Measurements from ENCODE around the gene VPS45. TPM values are rescaled to one million over a fixed set of nuclear protein-coding genes. Genes with fewer than 3 reads are reported as not detected.

The VPS45 gene
- total RNA-seq, 1 donor from 2014 or later: 11.3 TPM

DNA sequence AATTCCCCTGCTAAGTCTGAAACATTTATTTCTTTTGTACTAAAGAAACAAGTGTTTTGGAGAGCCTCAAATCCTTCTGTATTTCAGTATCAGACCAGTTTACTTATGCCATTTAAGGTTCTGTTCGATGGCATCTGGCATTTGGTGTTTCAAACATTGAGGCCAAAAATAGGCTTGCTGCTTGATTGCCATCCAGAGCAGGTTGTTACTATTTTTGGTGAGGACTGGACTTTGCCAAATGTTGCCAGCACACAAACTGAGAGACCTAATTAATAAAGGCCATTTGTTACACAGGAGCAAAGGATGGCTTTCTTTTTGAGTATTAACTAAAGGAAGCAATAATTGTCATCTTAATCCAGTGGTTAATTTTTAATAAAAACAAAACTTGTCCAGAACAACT, 26.2 kb downstream of the VPS45 start:
- Histone ChIP-seq H3K9me3 (no peaks in the 10 kb centered on the region), H3K36me3 (peaks cover 6 to 12% of the 10 kb centered on the region in 2 donors), H3K27me3 (no peaks in the 10 kb centered on the region), H3K4me1 (peaks cover 0 to 10% of the 10 kb centered on the region in 2 donors), H3K4me3 (no peak overlapping the region), H3K27ac (peak overlapping the region; percentile 75)
- DNase-seq (ENCODE audit: low spot score in 2 of 2): no peak
- TF ChIP-seq, protein P1, sequence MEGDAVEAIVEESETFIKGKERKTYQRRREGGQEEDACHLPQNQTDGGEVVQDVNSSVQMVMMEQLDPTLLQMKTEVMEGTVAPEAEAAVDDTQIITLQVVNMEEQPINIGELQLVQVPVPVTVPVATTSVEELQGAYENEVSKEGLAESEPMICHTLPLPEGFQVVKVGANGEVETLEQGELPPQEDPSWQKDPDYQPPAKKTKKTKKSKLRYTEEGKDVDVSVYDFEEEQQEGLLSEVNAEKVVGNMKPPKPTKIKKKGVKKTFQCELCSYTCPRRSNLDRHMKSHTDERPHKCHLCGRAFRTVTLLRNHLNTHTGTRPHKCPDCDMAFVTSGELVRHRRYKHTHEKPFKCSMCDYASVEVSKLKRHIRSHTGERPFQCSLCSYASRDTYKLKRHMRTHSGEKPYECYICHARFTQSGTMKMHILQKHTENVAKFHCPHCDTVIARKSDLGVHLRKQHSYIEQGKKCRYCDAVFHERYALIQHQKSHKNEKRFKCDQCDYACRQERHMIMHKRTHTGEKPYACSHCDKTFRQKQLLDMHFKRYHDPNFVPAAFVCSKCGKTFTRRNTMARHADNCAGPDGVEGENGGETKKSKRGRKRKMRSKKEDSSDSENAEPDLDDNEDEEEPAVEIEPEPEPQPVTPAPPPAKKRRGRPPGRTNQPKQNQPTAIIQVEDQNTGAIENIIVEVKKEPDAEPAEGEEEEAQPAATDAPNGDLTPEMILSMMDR (IDR thresholded peaks at IDR 0.05): no peak
- intact Hi-C loops (cut with DNase I): loop anchor here (5.0 kb wide), 2 partner anchors 38 to 53 kb away; partner anchors contain the start of gene PLEKHO1

DNA sequence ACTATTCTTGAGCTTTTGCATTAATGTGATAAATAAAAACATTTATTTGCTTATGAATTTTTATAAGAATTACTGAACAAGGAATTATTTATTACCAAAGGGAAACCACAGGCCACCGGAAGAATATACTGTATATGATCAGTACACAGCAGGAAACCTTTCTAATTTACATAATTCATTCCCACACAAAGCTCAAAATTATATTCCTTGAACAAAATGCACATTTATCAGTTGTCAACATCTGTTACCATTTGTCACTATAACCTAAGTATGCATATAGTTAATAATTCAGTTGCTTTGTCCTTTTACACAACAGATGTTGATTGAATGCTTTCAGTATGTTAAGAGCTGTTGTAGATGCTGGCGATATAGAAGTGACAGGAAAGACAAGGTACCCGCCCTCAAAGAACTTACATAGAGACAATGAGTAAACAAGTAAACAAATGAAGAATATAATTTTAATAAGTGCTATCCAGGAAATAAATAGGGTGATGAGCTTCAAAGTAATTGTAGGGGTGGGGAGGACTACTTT, 27.2 kb downstream of the VPS45 start:
- H3K4me3 ChIP-seq: no peak overlapping the region
- no peak for DNase-seq (ENCODE audit: low spot score in 2 of 2)
- H3K27me3 ChIP-seq: no peaks in the 10 kb centered on the region
- H3K27ac ChIP-seq: peak overlapping the region; percentile 20 to 29
- intact Hi-C loops (cut with DNase I): loop anchor here (5.0 kb wide), 2 partner anchors 38 to 53 kb away; partner anchors contain the start of gene PLEKHO1
- TF ChIP-seq, protein P1 (IDR thresholded peaks at IDR 0.05): no peak
- H3K9me3 ChIP-seq: no peaks in the 10 kb centered on the region
- H3K36me3 ChIP-seq: peaks cover 8 to 19% of the 10 kb centered on the region in 2 donors
- peaks cover 0 to 10% of the 10 kb centered on the region in 2 donors for H3K4me1 ChIP-seq

DNA sequence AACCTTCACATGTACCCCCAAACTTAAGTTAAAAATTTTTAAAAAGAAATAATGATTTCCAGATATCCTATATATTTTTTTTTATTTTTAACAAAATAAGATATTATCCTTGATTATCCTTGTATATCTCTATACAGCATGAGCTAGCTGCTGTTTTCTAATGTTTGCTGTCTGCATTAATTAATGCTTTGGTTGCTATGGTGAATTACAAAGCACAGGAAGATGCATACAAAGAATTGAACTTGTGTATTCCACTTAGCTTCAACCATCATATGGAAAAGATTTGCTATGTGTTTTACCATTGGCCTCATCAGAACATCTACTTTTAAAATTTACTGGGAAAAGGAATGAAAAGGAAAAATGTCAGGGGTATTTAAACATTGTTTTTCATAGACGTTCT, 35.4 kb downstream of the VPS45 start:
- TF ChIP-seq, protein P1 (IDR thresholded peaks at IDR 0.05): no peak
- no peaks in the 10 kb centered on the region for H3K4me1 ChIP-seq
- peaks cover 17 to 21% of the 10 kb centered on the region in 2 donors for H3K36me3 ChIP-seq
- peaks cover 0 to 4% of the 10 kb centered on the region in 2 donors for H3K9me3 ChIP-seq
- intact Hi-C loops (cut with DNase I): no loop called here
- H3K27ac ChIP-seq: no peak overlapping the region
- DNase-seq (ENCODE audit: low spot score in 2 of 2): no peak
- H3K4me3 ChIP-seq: no peak overlapping the region
- H3K27me3 ChIP-seq: no peaks in the 10 kb centered on the region

- TF ChIP-seq, protein P1 (IDR thresholded peaks at IDR 0.05): no peak
- Histone ChIP-seq H3K27ac (no peak overlapping the region), H3K4me3 (no peak overlapping the region), H3K4me1 (no peaks in the 10 kb centered on the region), H3K27me3 (no peaks in the 10 kb centered on the region), H3K36me3 (peaks cover 0 to 4% of the 10 kb centered on the region in 2 donors), H3K9me3 (peaks cover 0 to 4% of the 10 kb centered on the region in 2 donors)
- intact Hi-C loops (cut with DNase I): no loop called here
- DNase-seq (ENCODE audit: low spot score in 2 of 2): no peak
Observed at GRCh38 chr1:150106341-150106740, 38.8 kb downstream of the VPS45 start.

DNA sequence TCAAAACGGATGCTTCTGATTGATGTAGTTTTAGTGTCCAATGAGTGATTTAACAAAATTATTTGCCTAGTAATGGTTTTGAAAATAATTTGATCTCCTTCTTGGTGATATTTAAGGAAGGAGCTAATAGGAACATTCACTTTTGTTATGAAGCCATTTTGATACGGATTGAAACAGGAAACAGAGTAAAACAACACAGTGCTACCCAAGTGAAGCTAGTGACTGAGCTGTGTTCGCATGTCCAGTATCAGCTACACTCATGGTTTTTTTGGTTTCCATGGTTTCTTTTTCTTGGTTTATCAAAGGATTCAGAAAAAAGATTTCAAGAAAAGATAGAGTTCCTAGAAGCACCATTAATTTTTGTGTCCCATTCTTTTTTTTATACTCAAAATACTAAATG, 42.0 kb downstream of the VPS45 start:
- Histone ChIP-seq H3K27me3 (no peaks in the 10 kb centered on the region), H3K4me3 (no peak overlapping the region), H3K4me1 (no peaks in the 10 kb centered on the region), H3K9me3 (peaks cover 0 to 4% of the 10 kb centered on the region in 2 donors), H3K36me3 (peaks cover 6 to 12% of the 10 kb centered on the region in 2 donors), H3K27ac (peak overlapping the region; percentile 20 to 29)
- TF ChIP-seq, protein P1 (IDR thresholded peaks at IDR 0.05): no peak
- DNase-seq (ENCODE audit: low spot score in 2 of 2): no peak
- intact Hi-C loops (cut with DNase I): no loop called here
